NCI-H2107 treated with DMSO at 0.1 percent for 48 hours (cell line): ENCODE measurements around the gene MAP6.
A peak's percentile ranks its signal among the peaks of the same experiment; 100 is the strongest.

Experiments used
- DNase-seq: peaks from one replicate; lab custom pipeline; 2025; ENCODE audit not compliant: unreplicated experiment; lab: John Stamatoyannopoulos, UW

The MAP6 gene

DNA sequence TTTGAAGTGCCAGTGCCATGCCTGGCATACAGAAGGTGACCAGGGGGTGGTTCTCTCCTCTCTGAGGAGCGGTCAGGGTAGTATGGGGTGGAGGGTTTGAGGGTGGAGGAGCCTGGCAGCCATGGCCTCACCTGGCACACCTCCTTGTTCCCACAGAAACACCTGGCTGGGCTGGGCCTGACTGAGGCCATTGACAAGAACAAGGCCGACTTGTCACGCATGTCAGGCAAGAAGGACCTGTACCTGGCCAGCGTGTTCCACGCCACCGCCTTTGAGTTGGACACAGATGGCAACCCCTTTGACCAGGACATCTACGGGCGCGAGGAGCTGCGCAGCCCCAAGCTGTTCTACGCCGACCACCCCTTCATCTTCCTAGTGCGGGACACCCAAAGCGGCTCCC, 97.2 kb downstream of the MAP6 start:
- DNase-seq, result no peak

DNA sequence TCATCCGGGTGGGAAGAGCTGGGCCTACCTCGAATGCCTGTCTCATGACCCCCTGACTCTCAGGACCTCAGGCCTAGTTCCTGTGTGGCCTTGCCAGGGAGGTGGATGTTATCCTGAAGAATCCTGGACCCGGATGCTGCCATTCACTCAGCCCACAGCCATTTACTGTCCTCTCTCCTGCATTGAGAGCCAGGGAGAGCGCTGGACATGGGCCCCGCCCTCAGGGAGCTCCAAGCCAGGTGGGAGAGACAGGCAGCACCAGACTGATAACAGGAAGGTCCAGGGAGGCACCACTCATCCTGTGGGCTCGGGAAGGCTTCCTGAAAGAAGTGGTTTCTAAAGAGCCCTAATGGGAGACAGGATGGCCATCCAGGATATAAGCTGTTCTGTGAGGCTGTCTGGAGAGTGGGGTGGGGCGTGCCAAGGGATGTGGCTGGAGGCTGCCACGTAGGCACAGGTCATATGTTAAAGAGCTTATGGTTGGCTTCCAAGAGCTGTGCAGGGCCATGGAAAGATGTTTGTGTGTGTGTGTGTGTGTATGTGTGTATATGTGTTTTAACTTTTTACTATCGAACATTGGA, 98.2 kb downstream of the MAP6 start:
- DNase-seq, result no peak

DNA sequence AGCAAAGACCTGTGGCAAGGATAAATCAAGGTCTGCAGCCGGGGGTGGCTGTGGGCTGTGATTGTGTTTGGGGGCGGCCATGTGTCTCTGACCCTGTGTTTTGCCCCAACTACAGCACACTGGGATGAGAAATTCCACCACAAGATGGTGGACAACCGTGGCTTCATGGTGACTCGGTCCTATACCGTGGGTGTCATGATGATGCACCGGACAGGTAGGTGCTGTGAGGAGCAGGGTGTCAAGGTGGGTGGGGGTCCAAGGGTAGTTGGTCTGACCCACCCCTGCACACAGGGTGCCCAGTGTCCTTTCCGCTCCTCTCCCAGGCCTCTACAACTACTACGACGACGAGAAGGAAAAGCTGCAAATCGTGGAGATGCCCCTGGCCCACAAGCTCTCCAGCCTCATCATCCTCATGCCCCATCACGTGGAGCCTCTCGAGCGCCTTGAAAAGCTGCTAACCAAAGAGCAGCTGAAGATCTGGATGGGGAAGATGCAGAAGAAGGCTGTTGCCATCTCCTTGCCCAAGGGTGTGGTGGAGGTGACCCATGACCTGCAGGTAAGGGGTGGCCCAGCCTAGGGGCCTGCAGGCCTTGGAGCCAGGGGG, 100.1 kb downstream of the MAP6 start:
- DNase-seq, result no peak

DNA sequence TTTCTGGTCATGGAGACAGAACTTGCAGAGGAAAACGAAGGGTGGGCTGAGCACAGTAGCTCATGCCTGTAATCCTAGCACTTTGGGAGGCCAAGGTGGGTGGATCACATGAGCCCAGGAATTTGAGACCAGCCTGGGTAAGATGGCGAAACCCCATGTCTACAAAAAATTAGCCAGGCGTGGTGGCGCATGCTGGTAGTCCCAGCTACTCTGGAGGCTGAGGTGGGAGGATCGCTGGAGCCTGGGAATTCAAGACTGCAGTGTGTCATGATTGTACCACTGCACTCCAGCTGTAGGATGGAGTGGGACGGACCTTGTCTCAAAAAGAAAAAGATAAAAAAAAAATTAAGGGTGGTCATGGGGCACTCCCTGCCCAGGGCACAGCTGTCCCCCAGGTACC, 100.9 kb downstream of the MAP6 start:
- DNase-seq, result no peak

DNA sequence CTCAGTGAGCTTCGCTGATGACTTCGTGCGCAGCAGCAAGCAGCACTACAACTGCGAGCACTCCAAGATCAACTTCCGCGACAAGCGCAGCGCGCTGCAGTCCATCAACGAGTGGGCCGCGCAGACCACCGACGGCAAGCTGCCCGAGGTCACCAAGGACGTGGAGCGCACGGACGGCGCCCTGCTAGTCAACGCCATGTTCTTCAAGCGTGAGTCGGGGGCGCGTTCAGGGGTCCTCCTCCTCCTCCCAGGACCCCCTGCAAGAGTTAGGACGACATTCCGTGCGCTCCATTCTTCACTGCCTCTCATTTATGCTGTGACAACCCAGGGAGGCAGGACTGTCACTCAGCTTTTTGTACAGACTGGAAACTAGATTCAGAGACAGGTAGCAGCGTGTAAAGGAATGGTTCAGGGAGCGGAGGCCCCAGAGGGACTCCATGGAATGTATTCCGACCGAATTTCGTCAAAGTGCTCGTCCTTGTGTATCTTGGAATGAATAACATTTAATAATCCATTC, 102.0 kb downstream of the MAP6 start:
- DNase-seq, result no peak

DNA sequence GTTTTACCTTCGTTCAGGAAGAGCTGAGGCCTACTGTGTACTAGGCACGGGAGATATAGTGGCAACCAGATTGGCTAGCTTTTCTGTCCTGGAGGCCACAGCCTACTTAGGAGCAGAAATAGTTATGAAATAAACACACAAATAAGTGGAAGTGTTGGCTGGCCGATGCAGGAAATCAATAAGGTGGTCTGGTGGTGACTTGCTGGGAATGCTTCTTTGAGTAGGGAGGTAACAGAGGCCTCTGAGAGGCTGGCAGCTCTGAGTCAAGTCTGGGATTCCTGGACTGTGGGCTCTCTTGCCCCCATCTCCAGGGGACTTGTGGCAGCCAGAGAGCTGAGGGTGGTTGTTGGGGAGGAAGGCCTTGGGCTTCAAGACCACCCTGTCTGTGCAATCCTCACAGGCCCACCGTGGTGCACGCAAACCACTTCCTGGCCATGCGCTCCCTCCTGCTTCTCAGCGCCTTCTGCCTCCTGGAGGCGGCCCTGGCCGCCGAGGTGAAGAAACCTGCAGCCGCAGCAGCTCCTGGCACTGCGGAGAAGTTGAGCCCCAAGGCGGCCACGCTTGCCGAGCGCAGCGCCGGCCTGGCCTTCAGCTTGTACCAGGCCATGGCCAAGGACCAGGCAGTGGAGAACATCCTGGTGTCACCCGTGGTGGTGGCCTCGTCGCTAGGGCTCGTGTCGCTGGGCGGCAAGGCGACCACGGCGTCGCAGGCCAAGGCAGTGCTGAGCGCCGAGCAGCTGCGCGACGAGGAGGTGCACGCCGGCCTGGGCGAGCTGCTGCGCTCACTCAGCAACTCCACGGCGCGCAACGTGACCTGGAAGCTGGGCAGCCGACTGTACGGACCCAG, 102.7 kb downstream of the MAP6 start:
- no peak for DNase-seq

DNA sequence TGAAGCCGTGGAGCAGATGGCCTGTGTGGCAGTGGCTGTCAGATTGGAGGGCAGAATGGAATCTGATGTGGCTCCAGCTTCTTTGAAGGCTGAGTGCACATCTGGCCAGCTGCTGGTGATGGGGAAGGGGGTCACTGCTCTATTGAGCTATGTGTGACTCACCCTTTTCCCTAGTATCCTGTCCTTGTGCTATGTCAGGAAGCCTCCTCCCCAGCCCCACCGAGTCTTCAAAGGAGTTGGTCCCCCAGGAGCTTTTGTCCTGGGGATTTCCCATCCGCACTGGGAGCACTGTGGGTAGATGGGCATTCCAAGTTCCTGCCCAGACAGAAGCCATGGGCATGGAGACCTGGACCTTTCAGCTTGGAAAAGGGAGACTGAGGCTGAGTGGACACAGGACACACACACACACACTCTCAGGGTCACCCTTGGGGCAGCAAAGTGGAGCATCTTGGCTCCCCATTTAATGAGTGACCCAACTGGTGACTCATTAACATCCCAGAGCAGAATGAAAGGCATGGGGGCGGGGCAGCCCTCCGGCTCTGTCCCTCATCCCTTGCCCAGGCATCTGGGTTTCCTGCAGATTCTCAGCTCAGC, 103.5 kb downstream of the MAP6 start:
- no peak for DNase-seq

DNA sequence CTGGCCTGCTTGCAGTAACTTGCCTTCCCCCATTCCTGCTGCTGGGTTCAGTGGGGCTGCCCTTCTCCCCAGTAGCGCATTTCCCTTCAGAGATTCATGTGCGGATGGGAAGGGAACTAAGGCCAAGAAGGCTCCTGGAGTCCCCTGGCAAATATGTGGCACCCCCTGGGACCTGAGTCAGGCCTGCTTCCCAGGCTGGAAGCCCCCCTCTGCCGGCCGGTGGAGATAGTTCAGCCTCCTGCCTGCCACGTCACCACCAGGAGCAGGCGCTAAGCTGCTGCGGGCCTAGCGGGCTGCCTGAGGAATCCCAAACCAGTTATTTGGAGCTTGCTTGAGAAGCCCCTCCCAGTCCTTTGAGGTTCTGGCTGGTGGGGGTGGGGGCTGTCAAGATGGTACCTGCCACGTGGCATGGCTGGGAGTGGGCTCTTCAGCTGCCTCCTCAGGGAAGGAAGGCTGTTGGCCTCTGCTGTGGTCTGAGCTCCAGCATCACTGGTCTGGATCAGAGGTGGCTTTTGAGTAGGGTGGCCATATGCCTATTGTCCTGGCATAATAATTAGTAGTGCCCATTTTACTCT, 104.8 kb downstream of the MAP6 start:
- no peak for DNase-seq

DNA sequence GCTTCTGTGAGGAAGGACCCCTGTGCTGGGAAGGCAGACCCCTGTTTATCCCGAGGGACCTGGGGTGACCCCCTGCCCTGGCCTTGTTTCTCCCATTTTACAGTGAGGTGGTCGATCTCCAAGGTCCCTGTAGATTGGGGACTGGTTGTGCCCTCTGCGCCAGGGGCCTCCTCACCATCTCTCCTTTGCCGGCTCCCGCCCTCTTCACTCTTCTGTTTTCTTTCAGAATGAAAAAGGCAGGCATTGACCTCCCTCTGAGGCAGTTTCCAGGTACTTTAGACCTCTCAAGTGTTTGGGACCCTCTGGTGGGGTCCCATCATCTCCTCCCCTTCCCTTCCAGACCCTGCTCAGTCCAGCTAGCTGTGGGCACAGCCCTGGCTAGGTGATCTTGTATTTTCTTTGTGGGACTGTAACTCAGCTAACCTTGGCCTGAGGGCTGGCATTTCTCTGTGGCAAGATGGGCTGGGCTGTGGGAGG, 105.3 kb downstream of the MAP6 start:
- no peak for DNase-seq

DNA sequence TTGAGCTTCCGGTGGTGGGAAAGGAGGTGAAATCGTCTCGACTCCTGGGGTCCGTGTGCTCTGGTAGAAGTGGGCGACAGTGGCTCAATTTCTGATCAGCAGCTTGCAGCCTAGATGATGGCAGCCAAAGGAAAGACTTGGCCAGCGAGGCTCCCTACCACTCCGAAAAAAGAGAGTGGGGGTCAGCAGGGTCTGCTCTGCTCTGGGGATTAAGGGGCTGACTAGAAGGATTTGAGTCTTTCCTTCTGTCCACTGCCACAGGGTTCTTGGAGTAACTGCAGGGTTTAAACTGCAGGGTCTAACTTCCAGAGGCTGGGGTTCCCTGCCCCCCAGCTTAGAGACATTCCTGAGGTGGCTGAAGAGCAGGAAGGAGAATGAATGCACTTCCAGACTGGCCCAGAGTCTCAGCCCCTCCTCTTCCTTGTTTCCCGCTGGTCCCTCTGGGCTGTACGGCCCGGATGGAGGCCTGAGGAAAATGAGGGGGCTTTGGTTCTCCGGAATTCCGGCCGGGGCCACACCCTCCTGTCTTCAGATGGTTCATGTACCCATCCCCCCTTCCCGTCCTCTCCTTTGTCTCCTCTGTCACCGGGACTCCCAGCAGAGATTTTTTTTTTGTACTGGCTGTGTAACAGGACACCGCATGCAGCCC, 105.9 kb downstream of the MAP6 start:
- DNase-seq, result no peak

DNA sequence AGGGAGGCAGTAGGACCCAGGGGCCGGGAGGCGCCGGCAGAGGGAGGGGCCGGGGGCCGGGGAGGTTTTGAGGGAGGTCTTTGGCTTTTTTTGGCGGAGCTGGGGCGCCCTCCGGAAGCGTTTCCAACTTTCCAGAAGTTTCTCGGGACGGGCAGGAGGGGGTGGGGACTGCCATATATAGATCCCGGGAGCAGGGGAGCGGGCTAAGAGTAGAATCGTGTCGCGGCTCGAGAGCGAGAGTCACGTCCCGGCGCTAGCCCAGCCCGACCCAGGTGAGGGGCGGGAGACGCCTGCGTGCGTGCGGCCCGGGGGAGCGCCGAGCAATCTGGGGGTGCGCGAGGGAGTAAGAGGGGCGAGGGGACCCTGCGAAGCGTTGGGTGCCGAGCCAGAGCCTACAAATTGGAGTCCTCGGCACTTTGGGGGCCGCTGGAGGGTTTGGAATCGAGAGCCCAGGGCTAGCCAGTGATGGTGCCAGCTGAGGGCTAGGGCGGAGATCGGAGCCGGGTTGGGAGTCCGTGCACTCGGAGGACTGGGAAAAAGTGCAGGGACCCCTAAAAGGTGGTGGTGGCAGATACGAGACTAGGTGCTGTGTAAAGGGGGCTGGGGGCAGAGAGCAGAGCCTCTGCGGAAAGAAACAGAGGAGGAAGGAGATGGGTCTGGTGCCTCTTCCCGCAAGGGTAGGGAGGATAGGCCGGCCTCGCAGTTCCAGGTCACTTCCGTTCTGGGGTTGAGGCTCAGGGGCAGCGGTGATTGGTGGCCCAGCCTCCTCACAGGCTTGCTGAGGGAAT, 106.6 kb downstream of the MAP6 start, which contains the start of gene SERPINH1:
Gene SERPINH1, plus strand, starts transcription at position 206 of the 788 bp plus-strand sequence. CDS start 4,097 bp downstream, outside the sequence.
- DNase-seq, result peak; percentile 56

DNA sequence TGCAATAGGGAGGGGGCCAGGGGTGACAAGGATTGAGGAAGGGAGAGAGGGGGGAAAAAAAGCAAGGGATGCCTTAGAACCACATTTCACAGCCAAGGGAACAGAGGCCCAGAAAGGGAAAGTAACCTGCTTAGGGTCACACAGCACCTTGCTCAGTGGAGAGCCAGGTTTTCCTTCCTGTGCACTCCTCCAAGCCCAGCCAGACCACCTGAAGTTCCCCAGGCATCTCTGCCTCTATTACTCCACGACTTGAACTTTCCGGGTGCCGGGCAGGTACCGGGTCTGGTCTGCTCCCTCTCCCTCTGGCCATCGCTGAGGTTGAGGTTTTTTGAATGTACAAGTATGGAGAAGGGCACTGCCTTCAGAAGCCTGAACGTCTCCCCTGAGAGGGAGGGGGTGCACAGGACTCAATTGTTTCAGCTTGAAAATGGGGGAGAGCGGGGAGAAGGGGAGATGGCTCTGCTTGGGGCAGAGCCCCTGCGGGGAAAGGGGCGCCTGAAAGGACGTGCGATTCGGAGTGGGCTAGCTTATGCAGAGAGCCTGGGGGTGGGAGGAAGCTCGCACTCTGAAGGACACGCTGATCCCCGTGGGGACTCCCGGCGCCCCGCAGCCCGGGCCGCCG, 107.3 kb downstream of the MAP6 start:
- no peak for DNase-seq

DNA sequence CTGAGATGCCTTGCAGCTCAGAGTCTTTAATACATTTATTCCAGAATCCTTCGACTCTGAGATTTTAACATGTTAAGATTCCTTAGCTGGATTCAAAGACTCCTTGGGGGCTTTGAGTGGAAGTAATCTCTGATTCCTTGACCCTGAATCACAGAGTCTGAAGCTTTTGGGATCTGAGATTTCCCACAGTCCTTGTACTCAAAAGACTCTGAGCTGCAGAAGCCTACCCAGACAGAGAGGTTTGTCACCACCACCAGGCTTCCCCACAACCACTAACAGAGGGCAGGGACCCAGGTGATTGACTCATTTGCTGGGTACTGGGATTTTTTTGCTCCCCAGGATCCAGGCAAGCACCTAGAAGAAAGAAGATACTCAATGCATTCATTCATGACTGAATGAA, 108.2 kb downstream of the MAP6 start:
- no peak for DNase-seq

DNA sequence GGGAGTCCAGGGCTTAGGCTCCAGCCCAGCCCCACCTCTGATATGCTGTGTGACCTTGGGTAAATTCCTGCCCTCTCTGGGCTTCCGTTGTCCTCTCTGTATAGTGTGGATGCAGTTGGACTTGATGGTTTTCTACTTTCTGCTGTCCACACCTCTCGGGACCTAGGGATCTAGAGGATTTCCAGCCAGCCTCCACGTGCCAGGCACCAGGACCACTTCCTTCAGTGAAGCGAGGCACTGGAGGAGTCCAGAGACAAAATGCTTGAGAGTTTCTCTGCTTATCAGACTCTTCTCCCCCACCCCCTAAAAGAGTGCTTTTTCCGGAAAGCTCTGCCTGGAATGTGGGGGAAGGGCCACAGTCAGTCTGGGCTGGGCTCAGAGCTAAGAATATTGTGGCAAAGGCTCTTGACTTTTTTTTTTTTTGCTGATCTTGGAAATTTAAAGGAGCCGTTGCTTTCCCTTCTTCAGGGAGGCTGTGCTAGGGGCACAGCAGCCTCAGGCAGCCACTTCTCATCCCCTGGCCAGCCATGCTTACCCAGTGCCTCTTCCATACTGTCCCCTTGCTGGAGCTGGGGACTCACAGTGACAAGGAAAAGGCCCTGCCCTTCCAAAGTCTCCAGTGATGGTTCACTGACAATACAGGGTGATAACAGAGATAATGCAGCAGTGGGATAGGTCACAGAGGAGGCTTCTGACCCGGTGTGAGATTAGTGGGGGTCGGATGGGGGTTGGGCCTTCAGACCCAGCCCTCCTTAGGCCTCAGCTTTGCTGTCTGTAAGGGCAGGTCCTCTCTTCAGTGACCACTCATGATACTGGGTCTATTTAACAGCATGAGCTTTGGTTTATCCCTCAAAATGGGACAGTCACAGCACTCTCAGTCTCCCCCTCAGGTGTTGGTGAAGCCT, 109.6 kb downstream of the MAP6 start:
- DNase-seq, result no peak

DNA sequence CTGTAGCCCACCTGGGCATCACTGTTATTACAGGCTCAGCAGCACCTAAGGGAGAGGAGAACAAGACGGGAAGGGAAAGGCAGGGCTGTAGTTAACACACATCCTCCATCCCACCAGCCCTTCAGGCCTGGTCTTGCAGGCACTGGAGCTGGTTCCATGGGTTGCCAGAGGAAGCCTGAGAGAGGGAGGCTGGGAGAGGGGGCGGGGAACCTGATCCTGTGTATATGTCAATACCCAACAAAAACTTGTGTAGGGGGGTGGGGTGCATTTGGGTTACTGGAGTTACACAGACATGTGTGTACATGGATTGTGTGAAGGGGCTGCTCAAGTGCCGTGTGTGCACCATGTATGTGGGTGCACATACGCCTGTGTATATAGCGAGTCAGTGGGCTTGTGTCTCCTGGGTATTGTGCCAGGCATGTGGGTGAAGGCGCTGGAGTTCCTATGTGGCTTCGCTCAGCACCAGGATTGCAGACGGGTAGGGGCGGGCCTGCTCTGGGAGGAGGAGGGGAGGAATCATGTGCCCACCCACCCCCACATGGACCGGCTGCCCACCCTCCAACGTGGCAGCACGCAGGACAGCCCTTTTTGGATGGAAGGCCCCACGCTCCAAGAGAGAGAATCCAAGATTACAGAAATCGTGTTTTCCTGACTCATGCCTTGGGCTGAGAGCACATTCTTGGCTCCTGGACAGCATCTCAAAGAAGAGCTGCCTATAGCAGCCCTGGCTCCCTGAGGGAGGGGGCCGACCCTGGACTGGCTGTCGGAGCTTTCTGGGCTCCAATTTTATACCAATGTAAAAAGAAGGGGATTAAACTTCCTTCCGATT, 111.0 kb downstream of the MAP6 start:
- no peak for DNase-seq

DNA sequence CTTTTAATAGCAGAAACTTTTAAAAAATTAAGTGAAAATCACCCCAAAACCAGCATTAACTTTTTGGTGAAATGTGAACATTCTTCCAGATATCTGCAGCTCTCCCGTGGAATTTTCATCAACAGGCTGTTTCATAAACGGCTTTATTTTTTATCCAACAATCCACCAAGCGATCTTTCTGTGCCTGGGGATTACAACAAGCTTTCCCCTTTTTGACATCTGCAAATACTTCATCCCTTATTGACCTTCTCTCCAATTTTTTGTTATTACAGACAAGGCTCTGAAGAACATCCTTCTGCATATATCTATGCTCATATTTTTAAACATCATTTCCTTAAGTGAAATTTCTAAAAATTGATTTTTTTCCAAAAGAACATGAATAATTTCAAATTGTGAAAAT, 112.6 kb downstream of the MAP6 start:
- no peak for DNase-seq

DNA sequence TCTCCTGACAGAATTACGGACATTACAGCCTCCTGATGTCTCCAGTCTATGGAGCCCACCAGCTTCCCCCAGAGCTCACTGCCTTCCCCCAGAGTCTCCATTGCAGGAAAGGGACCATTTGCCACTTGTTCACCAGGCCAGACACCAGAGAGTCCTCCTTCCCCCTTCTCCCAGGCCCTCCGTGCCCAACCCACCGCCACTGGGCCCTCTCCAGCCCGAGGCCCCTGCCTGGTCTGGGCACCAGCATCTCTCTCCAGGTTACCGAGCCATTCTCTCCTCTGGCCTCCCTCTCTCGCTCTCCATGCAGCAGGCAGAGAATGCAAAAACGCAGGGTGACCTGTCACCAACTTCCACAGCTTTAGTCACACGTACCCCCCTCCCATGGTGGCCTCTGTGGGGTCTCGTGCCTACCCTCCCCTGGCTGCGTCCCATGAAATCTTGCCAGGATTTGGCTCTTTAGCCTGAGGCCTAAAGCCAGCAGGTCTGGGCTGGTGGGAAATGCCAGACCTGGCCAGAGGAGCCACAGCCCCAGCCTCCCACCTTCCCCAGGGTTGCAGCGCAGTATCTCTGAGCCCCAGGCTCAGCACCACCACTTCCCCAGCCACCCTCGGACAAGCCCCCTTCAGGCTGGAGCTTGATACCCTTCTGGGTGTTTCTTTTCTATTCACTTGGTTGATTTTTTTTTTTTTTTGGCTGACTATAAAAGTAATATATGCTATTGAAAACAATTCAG, 113.6 kb downstream of the MAP6 start:
- no peak for DNase-seq
